ENCODE results near the gene FBXL19.

FBXL19 gene

GRCh38 chr16:30947859-30948666, 24.7 kb downstream of the FBXL19 start:
- DNase-seq = peak; percentile 100

- peak; percentile 81 for DNase-seq
Observed at GRCh38 chr16:30948667-30949649, 25.6 kb downstream of the FBXL19 start, which contains the start of gene ORAI3. Gene ORAI3 (plus strand): TSS chr16:30949068. CDS start chr16:30949290, 222 bp downstream.

DNA sequence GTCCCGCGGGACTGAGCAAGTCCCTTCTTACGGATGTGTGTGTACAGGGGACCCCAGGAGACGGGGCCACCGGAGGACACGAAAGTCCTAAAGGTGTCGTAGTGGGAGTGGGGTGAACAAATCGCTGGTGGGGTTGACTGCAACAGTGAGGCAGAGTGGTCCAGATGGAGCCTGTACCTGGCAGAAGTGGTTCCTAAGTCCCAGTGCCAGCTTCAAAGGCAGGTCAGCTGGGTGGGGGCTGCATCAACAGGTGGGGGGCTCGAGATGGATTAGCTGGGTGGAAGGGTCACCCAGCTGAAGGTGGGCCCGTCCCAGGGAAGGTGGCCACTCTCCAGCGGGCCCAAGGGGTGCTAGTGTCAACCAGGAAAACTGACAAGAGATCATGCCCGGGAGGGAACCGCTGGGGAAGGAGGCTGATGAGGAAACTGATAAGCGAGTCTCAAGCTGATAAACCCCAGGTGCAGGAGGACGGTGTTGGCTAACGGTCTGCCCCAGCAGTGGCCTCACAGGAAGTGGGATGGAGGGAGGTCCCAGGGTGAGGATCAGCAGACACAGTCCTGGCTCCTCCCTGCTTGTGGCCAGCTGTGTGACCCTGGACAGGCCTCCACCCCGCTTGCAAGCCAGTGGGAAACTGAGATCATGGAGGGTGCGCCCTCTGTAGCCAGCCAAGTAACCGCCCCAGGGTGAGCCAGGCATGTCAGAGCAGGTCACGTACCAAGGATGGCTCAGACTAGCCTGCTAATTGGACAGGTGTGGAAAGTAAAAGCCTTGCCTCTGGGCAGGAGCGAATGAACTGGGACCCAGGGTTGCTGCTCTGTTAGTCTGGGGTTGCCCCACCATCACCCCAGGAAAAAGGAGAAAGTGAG, 26.5 kb downstream of the FBXL19 start:
- peak; percentile 61 for DNase-seq

- no peak for DNase-seq
Observed at GRCh38 chr16:30950516-30951065, 27.2 kb downstream of the FBXL19 start.

GRCh38 chr16:30951193-30951592, 27.8 kb downstream of the FBXL19 start:
- no peak for DNase-seq

GRCh38 chr16:30951750-30952149, 28.4 kb downstream of the FBXL19 start:
- peak; percentile 56 for DNase-seq

- no peak for DNase-seq
Observed at GRCh38 chr16:30953111-30953510, 29.7 kb downstream of the FBXL19 start.

DNA sequence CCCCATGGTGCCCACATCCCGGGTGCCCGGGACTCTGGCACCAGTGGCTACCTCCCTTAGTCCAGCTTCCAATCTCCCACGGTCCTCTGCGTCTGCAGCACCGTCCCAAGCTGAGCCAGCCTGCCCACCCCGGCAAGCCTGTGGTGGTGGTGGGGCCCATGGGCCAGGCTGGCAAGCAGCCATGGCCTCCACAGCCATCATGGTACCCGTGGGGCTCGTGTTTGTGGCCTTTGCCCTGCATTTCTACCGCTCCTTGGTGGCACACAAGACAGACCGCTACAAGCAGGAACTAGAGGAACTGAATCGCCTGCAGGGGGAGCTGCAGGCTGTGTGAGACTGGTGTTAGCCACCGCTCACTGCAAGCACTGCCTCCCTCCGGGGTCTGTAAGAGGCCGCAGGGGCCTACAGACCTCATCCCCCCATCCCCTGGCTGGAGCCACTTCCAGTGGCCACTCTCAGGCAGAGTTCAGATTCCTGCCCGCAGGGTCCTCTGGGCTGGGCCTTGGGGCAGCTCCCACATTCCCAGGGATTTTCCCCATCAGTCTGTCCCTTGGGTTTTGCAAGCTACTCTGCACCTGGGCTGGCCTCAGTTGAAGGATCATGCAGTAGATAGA, 30.2 kb downstream of the FBXL19 start:
- peak; percentile 92 for DNase-seq

DNA sequence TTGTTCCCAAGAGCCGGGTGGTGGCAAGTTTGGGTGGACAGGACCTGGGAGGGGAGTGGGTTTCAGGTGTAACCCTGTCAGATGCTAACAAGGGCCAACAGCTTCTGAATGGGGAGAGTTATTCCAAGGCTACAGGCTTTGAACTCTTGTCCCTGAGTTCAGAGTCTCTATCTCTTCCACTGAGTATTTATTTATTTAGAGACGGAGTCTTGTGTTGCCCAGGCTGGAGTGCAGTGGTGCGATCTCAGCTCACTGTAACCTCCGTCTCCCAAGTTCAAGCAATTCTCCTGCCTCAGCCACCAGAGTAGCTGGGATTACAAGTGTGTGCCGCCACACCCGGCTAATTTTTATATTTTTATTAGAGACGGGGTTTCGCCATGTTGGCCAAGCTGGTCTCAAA, 31.6 kb downstream of the FBXL19 start:
- no peak for DNase-seq

DNA sequence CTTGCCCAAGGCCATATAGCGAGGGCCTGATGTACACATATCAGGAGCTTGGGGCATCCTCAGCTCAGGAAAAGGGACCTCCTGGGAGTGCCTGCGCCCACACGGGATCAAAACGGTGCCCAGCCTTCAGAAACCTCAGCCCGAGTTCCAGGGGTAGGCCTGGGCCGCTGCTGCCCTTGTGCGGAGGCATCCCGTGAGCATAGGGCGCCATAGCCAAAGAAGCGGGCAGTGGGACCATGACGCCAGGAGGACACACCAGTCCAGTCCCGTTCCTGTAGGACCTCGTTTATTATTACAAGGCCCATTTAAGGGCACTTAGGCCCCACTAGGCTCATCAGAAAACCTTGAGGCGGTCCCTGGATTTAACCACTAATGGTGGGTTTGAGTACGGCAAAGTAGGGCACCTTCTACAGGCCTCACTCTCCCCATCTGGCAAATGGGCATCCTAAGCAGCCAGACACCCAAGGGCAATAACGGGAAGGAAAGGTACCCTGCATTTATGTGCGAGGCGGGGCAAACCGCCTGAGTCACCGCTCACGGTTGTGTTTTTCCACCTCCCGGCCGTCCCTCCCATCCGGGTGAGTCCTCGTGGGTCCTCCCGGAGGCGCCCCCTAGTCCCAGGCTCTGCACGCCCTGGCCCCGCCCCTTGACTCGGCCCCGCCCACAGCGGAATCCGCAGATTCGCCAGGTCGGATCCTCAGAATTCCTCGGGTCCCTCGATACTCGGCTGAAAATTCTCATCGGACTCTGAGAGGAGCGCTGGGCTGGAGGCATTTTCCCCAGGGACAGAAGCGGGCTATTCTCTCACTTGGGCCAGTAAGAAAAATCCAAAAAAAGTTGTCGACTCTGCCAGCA, 33.5 kb downstream of the FBXL19 start:
- peak; percentile 92 for DNase-seq

- DNase-seq = peak; percentile 98
Observed at GRCh38 chr16:30957456-30958174, 34.2 kb downstream of the FBXL19 start, which contains the start of gene SETD1A. Gene SETD1A (plus strand): TSS chr16:30957754. CDS start chr16:30958732, 978 bp downstream.

DNA sequence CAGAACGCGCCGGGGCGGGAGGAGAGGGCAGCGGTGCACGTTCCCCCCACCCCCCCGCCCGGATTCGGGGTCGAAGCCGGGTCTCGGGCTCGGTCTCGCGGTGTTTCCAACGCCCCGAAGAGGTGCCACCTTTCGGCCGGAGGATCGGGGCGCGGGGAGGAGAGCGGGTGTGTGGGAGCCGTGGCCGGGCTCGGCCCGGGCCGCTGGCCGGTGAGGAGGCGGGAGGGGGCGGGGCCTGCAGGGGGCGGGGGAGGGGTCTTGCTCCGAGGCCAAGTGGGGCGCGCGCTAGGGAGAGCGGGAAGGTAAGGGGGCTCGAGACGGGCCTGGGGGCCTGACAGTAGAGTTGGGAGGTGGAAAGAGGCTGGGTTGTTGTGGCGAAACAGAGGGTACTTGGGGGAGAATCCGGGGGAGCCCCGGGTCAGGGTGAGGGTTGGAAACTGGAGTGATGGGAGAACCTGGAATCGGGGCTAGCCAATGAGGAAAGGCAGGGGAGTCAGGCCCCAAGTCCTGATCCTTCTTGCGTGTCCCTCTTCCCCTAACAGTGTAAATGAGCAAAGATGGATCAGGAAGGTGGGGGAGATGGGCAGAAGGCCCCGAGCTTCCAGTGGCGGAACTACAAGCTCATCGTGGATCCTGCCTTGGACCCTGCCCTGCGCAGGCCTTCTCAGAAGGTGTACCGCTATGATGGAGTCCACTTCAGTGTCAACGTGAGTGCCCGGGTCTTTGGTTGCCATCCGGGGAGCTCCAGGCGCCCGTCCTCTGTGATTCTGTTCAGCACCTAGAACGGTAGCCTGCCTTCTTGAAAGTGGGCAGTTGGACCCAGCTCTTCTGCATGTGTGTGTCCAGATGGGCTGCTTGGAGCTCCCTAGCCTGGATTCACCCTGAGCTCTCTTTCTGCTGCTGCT, 35.1 kb downstream of the FBXL19 start:
- DNase-seq = peak; percentile 65

DNA sequence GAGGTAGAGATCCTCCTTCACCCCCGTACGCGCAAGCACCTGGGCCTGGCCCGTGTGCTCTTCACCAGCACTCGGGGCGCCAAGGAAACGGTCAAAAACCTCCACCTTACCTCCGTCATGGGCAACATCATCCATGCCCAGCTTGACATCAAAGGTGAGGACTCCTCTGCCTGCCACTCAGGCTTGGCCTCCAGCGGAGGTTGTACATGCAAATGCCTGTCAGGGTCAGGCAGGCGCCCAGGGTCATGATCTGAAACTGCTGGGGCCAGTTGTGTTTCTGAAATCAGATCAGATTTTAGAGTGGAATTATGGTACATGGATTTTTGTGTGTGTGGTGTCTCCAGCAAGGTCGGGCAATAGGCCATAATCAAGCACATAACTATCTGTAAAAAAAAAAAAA, 38.0 kb downstream of the FBXL19 start:
- DNase-seq = no peak

DNA sequence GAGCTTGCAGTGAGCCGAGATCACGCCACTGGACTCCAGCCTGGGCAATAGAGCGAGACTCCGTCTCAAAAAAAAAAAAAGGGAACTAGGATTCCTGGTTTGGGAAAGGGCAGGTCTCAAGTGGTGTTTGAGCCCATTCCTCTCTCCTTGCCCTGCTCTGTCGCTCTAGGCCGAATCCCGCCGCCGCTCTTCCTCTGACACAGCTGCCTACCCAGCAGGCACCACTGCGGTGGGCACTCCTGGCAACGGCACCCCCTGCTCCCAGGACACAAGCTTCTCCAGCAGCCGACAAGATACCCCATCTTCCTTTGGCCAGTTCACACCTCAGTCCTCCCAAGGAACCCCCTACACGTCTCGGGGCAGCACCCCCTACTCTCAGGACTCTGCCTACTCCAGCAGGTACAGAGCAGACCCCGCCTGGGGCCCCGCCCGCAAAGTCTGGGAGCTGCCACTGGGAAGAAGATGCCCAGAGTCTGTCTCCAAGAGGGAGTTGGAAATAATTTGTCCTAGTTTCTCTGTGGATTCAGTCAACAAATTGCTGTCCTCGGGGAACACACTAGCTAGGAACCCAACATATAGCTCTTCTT, 40.6 kb downstream of the FBXL19 start:
- DNase-seq = no peak

DNA sequence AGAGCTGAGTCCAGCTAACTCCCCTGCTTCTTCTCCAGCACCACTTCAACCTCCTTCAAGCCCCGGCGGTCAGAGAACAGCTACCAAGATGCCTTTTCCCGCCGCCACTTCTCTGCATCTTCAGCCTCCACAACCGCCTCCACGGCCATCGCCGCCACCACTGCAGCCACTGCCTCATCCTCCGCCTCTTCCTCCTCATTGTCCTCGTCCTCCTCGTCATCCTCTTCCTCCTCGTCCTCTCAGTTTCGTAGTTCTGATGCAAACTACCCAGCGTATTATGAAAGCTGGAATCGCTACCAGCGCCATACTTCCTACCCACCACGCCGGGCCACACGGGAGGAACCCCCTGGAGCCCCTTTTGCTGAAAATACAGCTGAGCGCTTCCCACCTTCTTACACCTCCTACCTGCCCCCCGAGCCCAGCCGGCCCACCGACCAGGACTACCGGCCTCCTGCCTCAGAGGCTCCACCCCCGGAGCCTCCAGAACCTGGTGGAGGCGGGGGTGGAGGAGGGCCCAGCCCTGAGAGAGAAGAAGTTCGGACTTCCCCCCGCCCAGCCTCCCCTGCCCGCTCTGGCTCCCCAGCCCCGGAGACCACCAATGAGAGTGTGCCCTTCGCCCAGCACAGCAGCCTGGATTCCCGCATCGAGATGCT, 41.3 kb downstream of the FBXL19 start:
- DNase-seq = no peak

- DNase-seq = no peak
Observed at GRCh38 chr16:30965436-30965835, 42.1 kb downstream of the FBXL19 start.

DNA sequence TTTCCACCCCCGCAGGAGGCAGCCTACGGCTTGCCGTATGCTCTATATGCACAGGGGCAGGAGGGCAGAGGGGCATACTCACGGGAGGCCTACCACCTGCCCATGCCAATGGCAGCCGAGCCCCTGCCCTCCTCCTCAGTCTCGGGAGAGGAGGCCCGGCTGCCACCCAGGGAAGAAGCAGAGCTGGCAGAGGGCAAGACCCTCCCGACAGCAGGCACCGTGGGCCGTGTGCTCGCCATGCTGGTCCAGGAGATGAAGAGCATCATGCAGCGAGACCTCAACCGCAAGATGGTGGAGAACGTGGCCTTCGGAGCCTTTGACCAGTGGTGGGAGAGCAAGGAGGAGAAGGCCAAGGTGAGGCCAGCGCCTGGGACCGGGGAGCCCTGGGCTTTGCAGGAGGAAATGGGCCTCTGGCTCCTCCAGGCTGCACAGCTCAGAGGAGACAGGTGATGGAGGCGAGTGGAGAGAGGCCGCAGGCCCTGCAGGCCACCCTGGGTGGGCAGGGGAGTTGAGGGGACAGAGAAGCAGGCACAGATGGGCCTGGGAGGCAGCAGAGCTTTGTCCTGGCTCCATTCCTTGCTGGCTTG, 42.8 kb downstream of the FBXL19 start:
- DNase-seq = no peak

DNA sequence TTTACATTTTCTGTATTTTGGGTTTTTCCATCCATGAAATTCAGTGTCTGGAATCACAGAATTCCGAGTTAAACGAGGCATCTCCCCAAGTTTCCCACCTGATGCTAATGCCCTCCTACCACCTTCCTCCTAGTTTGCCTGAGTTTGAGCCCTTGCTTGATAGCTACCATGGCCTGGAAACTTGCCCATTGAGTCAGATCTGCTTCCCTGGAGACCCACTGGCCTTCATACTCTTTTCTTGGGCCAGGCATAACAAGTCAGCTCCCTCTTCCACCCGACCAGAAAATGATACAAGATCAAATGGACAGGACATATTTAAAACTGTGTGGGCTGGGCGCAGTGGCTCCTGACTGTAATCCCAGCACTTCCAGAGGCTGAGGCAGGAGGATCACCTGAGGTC, 44.4 kb downstream of the FBXL19 start:
- DNase-seq = no peak

Measured in eye (tissue), 1 donor.